Endometrium (tissue), 2 donors: ENCODE measurements around the gene EIPR1.

ENCODE experiments used
- FAIRE-seq: peaks from 2 replicates; lab custom pipeline; 2012; peaks lifted over from hg19 to GRCh38; lab: Jason Lieb, UNC
- donor health status: control.
- donor health status: control.

The EIPR1 gene

DNA sequence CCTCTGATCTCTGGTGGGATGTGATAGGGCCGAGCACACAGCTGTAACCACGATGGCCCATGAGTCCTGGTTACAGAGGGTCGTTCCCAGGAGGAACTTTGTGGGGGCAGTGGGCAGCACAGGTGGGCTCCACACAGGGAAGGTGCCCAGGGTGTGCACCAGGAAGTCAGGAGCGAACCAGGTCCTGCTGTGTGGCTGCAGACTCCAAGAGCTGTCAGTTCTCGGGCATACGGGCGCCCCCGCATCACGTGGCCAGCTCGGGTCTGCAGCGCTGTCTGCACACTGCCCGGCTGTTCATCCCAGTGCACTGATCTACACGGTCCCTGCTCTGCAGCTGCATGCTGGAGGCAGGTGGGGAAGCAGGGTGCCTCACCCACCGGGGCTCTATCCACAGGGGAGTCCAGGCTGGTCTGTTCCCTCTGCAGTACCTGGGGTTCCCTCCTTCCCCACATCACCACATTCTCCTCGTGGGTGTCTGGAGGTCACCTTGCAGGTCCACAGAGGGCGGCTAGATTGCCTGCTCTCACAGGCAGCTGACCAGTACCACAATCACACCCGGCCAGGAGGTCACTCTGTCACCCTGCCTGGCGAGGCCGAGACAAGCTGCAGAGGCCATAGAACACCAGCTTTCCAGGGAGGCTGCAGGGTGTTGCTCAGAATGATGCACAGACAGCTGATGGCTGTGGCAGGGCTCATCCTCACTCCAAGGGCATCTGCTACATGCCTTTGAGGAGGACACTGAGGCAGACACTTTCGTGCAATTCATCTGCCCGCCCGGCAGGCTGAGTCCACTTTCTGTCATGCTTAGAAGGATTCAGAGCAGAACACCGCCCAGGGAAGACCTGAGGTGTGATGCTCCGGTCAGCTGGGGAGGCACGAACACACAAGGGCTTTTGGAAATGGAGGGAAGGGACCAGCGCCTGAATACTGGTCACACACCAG, 202.7 kb downstream of the EIPR1 start:
- FAIRE-seq = no peak

DNA sequence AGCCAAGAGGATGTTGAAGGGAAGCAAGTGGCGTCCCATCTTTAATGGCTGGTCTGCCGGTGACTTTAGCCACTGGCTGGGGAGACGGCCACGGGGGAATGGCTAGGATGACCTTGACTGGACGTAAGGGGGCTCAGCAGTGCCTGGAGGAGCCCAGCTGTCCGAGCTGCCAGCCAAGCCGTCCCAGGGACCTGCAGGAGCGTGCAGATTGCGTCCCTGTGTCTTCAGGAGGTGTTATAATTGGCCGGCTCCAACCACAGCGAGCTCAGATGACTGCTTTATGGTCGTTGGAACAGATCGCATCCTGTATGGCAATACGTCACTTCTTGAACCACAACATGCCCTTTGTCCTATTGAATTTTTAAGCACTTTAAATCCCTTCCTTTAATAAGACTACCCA, 204.6 kb downstream of the EIPR1 start:
- FAIRE-seq = no peak

DNA sequence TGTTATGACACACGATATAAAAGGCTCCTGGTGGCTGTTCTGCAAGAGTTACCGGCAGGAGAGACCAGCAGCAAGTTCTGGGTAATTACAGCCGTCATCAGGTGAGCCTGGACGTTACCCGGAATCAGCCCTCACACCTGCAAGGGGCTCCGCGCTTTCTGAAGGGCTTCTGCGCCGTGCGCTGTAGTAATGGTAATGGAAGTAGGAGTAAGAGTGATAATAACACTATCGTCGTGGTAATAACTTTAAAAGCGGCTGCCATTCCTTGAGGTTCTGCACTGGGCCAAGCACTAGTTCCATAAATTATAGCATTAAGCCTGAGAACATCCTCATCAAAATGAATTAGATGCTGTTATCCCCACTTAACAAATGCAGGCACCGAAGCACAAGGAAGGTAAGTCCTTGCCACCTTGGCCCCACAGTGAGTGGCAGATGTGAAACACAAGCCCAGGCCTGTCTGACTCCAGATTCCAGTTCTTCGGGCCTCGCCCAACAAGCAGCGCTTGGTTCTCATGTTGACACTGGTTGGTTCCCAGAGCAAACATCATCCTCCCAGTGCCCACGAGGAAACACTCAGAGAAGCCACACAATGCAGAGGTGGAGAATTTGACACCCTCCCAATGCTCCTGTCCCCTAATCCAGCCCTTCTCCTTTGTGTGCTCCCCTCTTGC, 205.2 kb downstream of the EIPR1 start:
- no peak for FAIRE-seq

DNA sequence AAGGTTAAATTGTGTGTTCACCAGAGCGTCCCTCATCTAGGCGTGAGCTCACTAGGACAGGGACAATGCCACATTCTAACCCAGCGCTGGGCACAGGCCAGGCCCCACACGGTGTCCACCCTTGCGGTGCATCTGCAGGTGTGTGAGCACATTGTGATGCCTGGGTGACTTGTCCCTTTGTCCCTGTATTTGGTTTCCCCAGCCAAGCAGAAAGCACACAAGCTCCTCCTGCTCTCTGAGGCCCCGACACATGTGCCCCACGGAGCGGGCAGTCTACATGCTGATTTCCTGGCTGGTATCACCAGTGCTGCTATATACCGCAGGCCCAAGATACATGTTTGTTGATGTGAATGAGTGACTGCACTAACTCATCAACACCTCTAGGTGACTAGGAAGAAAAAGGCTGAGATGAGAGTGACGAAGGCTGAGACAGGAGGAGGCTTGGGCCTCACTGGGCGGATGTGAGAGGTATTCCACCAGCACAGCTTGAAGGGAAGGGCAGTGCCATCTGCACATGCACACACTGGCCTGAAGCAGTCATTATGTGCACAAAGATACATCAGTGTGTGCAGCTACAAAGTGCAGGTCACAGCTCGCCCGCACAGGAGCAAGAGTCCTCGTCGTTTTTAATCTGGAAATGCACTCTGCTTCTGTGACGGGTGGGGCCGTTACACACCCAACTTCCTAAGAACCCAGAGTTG, 205.9 kb downstream of the EIPR1 start:
- no peak for FAIRE-seq

DNA sequence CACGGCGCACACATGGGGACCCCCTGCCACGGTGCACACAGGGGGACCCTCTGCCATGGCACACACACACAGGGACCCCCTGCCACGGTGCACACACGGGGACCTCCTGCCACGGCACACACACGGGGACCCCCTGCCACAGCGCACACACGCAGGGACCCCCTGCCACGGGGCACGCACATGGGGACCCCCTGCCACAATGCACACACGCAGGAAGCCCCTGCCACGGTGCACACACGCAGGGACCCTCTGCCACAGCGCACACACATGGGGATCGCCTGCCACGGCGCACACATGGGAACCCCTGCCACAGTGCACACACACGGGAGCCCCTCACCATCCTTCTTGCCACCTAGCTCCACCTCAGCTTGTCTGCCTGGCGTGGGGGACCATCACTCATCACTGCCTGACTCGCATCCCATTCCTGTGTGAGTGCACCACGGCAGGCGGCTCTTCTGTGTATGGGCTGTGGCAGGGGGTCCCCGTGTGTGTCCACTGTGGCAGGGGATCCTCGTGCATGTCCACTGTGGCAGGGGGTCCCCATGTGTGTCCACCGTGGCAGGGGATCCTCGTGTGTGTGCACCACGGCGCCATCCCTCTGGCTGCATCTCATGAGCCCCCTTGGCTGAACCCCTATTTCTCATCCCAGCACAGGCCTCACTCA, 206.7 kb downstream of the EIPR1 start:
- no peak for FAIRE-seq

DNA sequence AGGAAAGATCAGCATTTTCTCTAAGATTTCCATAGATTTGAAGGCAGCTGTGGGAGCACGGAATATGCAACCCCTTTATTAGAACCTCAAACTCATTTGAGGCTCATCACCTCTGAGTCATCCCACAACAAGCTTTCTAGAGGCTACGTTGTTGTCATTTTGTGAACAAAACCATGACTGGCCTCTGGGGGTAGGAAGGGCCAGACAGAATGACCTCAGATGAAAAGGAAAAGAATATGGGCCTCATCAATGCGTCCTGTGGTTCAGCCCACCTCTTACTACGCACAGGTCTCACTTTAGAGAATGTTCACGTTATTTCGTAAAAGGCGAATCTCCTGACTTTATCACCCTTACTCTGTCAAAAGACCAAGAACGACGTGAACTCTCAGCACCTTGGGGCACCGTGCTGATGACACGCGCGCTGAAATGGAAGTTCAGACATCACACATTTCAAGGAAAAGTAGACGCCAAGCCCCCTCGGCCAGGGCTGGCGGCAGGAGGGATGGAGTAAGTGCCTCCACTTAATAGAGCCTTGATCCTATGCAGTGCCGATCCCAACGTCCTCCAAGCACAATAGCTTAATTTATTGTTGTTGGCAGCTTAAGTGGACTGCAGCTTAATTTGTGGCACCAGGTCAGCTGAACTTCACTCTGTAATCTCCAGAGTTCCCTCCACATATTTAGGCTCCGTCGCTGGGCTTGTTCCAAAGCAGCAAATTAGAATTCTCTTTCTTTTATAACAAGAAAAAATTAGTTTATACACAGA, 208.3 kb downstream of the EIPR1 start:
- no peak for FAIRE-seq

DNA sequence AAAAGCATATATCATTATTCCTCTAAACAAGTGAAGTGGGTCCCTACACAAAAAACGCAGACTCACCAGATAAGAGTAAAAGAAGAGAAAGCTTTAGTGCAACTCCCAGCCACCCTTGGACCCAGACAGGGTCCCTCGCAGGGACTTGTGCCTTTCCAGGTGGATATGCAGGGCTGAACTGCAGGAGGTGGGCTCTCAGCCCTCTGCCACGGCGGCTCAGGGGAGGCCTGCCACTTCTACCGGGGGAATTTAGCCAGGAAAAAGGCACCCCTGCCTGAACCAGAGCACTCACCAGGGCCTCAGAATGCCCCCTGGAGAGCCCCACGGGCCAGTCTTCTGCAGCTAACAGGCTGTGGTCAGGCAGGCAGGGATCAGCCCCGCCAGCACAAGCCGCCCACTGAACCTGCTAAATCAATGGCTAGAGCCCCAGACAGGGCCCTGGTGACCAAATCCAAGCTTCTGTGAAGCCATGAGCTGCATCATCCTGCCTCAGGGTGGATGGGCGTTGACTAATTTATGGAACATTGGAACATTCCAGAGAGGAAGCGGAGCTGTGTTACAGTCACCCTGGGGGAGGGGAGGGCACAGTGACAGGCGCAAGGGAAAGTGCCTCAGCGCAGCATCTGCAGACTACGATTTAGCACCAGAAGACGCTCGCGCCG, 209.3 kb downstream of the EIPR1 start:
- no peak for FAIRE-seq

DNA sequence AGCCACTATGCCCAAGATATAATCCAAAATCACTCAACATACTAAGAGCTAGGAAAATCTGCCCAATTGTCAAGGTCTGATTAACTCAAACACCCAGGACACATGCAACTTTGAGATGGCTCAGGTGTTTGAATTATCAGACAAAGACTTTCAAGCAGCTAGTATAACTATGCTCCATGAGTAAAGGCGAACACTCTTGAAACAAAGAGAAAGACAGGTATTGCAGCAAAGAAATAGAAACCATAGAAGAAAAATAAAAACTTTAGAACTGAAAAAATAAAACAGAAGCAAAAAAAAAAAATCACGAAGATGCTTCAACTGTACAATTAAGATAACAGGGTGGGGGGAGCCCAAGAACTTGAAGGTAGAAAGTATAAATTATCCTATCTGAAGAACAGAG, 214.2 kb downstream of the EIPR1 start:
- no peak for FAIRE-seq

DNA sequence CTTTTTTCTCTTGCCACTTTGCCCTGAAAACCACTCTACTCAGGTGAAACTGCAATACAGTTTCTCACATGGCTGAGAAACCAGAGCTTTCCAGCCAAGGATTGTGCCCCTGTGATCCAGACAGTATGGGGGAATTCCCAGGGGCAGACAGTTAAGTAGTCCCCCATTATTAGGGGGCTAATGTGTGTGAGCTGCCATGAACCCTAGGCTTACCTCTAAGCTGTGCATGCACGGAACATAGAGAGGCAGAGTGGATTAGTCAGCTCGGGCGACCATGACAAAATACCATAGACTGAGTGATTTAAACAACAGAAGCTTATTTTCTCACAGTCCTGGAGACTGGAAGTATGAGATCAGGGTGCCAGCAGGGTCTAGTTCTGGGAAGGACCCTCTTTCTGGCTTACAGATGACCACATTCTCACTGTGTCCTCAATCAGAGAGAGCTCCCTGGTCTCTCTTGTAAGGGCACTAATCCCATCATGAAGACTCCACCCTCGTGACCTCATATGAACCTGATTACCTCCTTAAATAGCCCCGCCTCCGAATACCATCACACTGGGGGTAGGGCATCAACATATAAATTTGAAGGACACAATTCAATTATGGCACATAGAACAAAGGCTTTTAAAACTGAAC, 215.1 kb downstream of the EIPR1 start:
- FAIRE-seq = no peak

DNA sequence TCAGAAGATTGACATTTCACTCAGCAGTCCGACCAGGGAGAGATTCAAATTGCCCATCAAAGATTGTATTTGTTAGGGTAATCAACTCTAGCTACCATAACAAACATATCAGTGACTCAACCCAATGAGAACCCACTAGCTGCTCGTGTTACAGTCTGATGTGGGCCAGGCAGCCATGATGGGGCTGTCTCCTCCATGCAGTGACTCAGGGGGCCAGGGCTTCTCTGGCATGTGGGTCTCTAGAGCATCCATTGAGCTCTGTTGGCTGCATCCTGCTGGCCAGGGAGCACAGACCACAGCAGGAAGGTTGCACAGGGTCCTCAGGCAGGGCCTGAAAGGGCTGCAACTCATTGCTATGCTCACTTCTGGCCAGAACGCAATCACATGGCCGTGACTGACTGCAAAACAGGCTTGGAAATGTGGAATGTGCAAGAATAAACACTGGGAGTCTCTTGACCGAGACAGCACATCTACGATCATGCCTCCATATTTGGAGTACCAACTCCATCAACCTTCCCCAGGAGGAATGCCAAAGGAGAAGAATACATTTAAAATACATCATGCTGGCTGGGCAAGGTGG, 216.8 kb downstream of the EIPR1 start:
- no peak for FAIRE-seq

DNA sequence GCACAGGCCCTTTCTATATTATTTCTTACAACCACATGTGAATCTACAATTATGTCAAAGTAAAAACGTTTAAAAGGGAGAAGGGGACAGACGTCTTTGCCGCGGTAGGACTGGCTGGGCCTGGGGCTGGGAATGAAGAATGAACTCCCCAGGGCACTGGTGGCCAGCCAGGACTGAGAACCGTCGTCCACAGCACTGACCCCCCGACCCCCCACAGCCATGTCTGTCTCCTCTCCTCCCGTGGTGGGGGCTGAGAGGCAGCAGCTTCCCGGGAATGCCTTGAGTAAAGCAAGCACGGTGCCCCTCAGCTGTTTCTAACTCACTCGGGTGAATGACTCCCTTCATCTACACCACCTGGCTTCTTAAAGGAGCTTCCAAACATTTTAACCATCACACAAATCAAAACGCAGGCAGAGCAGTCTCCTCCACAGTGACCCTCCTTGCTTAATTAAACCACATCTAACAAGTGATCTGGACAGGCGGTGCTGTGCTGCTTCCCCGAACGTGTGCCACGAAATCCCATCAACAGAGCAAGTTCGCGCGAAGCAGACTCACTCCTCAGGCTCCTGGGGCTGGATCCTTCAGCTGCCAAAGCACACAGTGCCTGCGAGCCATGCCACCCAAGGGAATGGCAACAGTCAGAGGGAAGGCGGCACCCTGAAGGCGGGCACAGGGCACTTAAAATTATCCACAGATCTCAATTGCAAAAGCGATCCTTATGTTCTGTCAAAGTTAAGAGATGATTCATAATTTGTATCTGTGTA, 217.7 kb downstream of the EIPR1 start:
- no peak for FAIRE-seq

DNA sequence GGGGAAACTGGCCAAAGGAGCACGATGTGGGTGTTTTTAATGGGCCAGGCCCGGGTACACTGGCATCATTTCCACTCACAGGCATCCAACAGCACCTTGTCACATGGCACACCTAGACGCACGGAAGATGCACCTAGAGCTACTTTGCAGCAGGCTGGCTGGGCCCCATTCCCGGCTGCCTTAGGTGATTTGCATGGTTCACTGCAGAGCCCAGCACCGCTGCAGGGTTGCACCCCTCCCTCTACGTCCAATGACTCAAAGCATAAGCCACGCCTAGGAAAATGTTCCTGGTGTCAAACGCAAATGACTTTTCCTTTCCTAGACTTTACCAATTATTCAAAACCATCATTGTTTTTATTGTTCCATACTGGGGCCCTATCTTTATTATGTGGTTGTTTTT, 222.9 kb downstream of the EIPR1 start:
- FAIRE-seq = no peak

DNA sequence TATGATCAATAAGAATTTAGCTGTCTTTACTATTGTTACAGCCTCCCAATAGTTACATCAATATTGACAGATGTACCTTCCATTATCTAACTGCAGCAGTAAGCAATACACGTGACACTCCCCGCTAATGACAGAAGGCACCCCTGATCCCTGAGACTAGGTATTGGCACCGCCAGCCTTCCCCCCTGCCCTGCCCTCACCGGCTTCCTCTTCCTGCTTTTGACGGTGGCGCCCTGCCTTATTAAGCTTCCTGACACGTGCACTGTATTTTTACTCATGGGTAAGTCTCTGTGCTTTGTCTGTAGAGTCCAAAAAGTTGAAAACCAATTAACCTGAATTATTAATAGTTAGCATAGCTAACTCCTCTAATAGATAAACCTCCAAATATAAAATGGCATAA, 223.5 kb downstream of the EIPR1 start:
- no peak for FAIRE-seq

DNA sequence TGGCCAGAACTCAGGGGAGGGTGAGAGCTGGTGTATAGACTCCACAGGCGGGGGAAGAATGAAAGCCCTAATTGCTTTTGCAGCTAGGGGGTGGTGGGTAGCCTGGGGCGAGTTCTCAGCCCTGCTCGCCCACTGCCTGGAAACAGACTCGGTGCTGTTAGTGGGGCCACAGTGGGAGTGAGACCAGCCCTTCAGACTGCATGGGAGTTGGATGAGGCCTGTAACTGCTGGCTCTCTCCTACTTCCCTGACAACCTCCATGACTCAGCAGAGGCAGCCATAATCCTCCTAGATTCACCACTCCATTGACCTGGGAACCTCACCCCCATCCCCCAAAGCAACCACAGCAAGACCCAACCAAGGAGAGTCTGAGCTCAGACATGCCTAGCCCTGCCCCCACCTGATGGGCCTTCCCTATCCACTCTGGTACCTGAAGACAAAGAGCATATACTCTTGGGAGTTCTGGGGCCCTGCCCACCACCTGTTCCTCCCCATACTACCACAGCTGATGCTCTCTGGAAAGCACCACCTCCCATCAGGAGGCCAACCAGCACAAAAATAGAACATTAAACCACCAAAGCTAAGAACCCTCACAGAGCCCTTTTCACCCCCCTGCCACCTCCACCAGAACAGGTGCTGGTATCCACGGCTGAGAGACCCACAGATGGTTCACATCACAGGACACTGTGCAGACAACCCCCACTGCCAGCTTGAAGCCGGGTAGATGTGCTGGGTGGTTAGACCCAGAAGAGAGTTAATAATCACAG, 226.3 kb downstream of the EIPR1 start:
- no peak for FAIRE-seq

DNA sequence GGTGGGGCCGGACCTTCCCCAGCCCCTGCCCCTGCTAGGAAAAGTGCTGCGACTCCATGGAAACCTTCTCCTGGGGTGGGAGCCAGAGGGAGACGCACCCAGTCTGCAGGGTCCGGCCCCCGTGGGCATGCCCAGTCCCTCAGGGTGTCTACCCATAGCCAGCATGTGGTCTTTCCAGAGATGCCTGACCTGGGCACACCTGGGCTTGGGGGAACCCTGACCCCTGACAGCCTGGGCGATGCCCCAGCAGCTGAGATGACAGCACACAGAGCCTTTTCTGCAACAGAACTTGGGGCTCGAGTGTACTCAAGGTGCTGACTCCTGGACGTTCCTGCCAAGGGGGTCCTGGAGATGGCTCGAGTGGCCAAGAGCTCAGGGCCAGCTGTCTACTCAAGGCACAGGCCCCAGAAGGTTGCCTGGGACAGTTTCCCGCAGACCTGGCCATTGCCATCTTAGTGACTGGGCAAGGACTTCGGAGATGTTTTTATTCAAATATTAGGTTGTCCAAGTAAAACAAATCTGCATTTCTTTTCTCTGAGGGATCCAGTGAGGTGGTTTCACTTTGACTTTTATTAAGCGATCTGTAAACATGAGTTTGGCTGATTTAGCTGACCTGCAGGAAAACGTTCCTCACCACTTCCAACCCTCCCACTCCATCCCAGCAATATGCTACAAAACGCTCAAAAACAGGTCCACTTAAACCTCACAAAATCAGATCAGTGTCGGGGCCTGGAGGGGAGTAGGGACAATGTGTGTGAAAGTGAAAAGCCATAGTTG, 228.0 kb downstream of the EIPR1 start:
- no peak for FAIRE-seq

DNA sequence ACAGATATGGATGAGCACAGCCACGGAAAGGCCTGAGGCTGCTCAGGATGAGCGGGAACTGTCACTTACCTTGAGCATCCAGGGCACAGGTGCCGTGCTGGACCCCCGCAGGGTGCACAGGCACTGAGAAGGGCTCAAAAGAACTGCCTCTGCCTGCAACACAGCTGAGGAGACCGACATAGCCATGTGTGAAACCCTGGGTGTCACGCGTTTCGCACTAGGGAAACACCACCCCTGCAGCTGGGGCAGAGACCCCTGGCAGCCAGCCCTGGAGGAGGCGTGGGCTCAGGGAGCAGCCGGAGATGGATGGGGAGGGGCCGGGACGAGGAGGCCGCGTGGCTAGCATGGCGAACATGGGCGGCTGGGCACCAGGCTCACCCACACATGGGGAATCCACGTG, 228.9 kb downstream of the EIPR1 start:
- no peak for FAIRE-seq

DNA sequence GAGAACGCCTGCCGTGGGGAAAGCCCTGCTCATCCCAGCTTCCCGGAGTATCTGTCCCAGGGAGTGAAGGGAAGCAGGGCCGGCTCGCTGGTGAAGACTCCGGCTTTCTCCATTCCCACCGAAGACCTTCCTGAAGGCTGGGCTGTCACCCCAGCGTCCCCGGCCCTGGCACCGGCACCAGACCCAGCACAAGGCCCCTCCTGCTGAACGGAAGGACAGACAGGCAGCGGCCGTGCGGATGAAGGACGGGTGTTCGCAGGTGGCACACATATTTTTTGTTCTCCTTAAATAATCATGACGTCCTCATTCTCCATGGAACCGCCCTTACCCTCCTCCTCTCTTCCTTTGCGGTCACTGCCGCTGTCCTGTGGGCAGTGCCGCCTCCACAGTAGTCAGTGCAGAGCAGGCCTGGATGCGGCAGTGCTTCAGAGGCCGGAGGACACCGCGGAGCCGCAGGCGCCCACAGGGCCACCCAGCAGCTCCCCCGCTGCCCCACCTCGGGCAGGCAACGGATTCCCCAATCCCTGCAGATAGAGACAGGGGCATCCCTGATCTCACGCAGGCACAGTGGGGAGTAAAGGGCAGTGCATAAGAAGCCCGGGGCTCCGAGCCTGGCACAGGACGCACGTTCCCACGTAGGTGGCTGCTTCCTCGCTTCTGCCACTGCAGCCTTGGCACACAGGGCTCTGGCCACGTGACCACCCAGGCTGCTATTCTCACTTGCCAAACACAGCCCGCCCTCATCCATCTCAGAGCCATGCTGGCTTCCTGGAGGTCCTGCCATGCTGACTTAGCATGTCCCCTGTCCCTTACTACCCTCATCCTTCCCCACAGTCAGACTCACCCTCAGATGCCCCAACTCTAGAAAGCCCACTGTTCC, 229.7 kb downstream of the EIPR1 start:
- no peak for FAIRE-seq
